H9 (cell line): Measurements from ENCODE around the gene CAMP. TPM values are rescaled to one million over a fixed set of nuclear protein-coding genes. Genes with fewer than 3 reads are reported as not detected.

Experiments
- DNase-seq: peaks from one replicate; pipeline ENCODE4 v3.0.0-alpha.2; 2017
- H2AFZ ChIP-seq: one replicate; pipeline ENCODE4 v1.6.1; 2013; ENCODE audit warnings: mild to moderate bottlenecking, low read length, control low read depth, moderate library complexity
- H2AK5ac ChIP-seq: 2 replicates; pipeline ENCODE4 v1.6.1; 2013; ENCODE audit warnings: low read length, control low read depth, mixed read lengths; ENCODE audit not compliant: insufficient read length
- H2BK120ac ChIP-seq: one replicate; pipeline ENCODE4 v1.6.1; 2013; ENCODE audit warnings: low read depth, mild to moderate bottlenecking, low read length, control low read depth, inconsistent platforms; ENCODE audit not compliant: poor library complexity, severe bottlenecking
- H2BK12ac ChIP-seq: 2 replicates; pipeline ENCODE4 v1.6.1; 2013; ENCODE audit warnings: low read length, control low read depth, mixed read lengths, low read depth; ENCODE audit not compliant: insufficient read length
- H2BK15ac ChIP-seq: 2 replicates; pipeline ENCODE4 v1.6.1; 2013; ENCODE audit warnings: low read depth, low read length, control low read depth
- H2BK20ac ChIP-seq: one replicate; pipeline ENCODE4 v1.6.1; 2013; ENCODE audit warnings: low read depth, mild to moderate bottlenecking, low read length, control low read depth, inconsistent platforms; ENCODE audit not compliant: poor library complexity, severe bottlenecking
- H2BK5ac ChIP-seq: 2 replicates; pipeline ENCODE4 v1.6.1; 2013; ENCODE audit warnings: low read length, control low read depth, mixed read lengths; ENCODE audit not compliant: insufficient read length
- H3K14ac ChIP-seq: 2 replicates; pipeline ENCODE4 v1.6.1; 2013; ENCODE audit warnings: low read length, control low read depth; ENCODE audit not compliant: insufficient read depth
- H3K18ac ChIP-seq: 2 replicates; pipeline ENCODE4 v1.6.1; 2013; ENCODE audit warnings: low read depth, mild to moderate bottlenecking, mixed read lengths, low read length, control low read depth; ENCODE audit not compliant: insufficient read length
- H3K23ac ChIP-seq: 2 replicates; pipeline ENCODE4 v1.6.1; 2013; ENCODE audit warnings: low read length, control low read depth, mixed read lengths, low read depth; ENCODE audit not compliant: insufficient read length
- H3K23me2 ChIP-seq: 2 replicates; pipeline ENCODE4 v1.6.1; 2013; ENCODE audit warnings: low read depth, mild to moderate bottlenecking, mixed read lengths, low read length, control low read depth; ENCODE audit not compliant: insufficient read length, poor library complexity, severe bottlenecking
- H3K27ac ChIP-seq: 2 replicates; pipeline ENCODE4 v1.5.1; 2013; ENCODE audit warnings: low read length, control low read depth, mixed read lengths, low read depth; ENCODE audit not compliant: insufficient read length
- H3K27me3 ChIP-seq: 2 replicates; pipeline ENCODE4 v1.6.1; 2013; ENCODE audit warnings: low read length, control low read depth, inconsistent platforms; ENCODE audit not compliant: insufficient read depth
- H3K4ac ChIP-seq: 2 replicates; pipeline ENCODE4 v1.6.1; 2013; ENCODE audit warnings: low read depth, mild to moderate bottlenecking, control low read depth, inconsistent platforms, low read length, moderate library complexity
- H3K4me1 ChIP-seq: 2 replicates; pipeline ENCODE4 v1.6.1; 2013; ENCODE audit warnings: low read length, control low read depth, inconsistent platforms; ENCODE audit not compliant: insufficient read depth
- H3K4me2 ChIP-seq: 2 replicates; pipeline ENCODE4 v1.6.1; 2013; ENCODE audit warnings: low read length, control low read depth, mixed read lengths; ENCODE audit not compliant: insufficient read length, insufficient read depth
- H3K56ac ChIP-seq: 2 replicates; pipeline ENCODE4 v1.6.1; 2013; ENCODE audit warnings: low read depth, mild to moderate bottlenecking, mixed read lengths, low read length, control low read depth; ENCODE audit not compliant: insufficient read length
- H3K79me1 ChIP-seq: 2 replicates; pipeline ENCODE4 v1.6.1; 2013; ENCODE audit warnings: low read depth, mild to moderate bottlenecking, moderate library complexity, low read length, control low read depth, inconsistent platforms; ENCODE audit not compliant: insufficient read depth, poor library complexity, severe bottlenecking
- H3K79me2 ChIP-seq: 2 replicates; pipeline ENCODE4 v1.6.1; 2013; ENCODE audit warnings: low read length, control low read depth, inconsistent platforms; ENCODE audit not compliant: insufficient read depth
- H3K9ac ChIP-seq: 2 replicates; pipeline ENCODE4 v1.6.1; 2013; ENCODE audit warnings: low read length, control low read depth, mixed read lengths; ENCODE audit not compliant: insufficient read length; ENCODE audit errors: extremely low read depth
- H3K9me3 ChIP-seq: one replicate; pipeline ENCODE4 v1.6.1; 2013; ENCODE audit warnings: low read depth, low read length, inconsistent platforms; ENCODE audit not compliant: control insufficient read depth
- H3T11ph ChIP-seq: one replicate; pipeline ENCODE4 v1.6.1; 2013; ENCODE audit warnings: mild to moderate bottlenecking, low read length, control low read depth, inconsistent platforms
- H4K20me1 ChIP-seq: one replicate; pipeline ENCODE4 v1.6.1; 2013; ENCODE audit not compliant: control insufficient read depth, insufficient read length, insufficient read depth
- H4K5ac ChIP-seq: 2 replicates; pipeline ENCODE4 v1.6.1; 2013; ENCODE audit warnings: low read depth, mild to moderate bottlenecking, mixed read lengths, low read length, control low read depth; ENCODE audit not compliant: insufficient read length
- H4K8ac ChIP-seq: replicated peaks from 2 replicates; pipeline ENCODE4 v1.6.1; 2013; ENCODE audit warnings: low read length, control low read depth, mixed read lengths, low read depth; ENCODE audit not compliant: insufficient read length
- H4K91ac ChIP-seq: 2 replicates; pipeline ENCODE4 v1.6.1; 2013; ENCODE audit warnings: low read depth, mild to moderate bottlenecking, moderate library complexity, mixed read lengths, low read length, control low read depth; ENCODE audit not compliant: insufficient read length
- H3K27ac Mint-ChIP-seq, 3 experiments: 2 replicates in 2 of 3; 3 replicates in 1 of 3; pipeline ENCODE4 v1.8.0; 2020 to 2021; ENCODE audit warnings: mixed read lengths in 3 of 3, mild to moderate bottlenecking in 1 of 3, moderate library complexity in 1 of 3
- H3K27me3 Mint-ChIP-seq: 2 replicates; pipeline ENCODE4 v1.8.0; 2021; ENCODE audit warnings: low read depth, mild to moderate bottlenecking, moderate library complexity, mixed read lengths
- H3K36me3 Mint-ChIP-seq, 3 experiments: 2 replicates in 2 of 3; 3 replicates in 1 of 3; pipeline ENCODE4 v1.8.0; 2020 to 2021; ENCODE audit warnings: low read depth in 3 of 3, mixed read lengths in 3 of 3; ENCODE audit not compliant: insufficient read depth in 1 of 3
- H3K4me1 Mint-ChIP-seq, 2 experiments: 2 replicates each; pipeline ENCODE4 v1.8.0; 2020; ENCODE audit warnings: mixed read lengths in 2 of 2
- H3K4me3 Mint-ChIP-seq, 2 experiments: 2 replicates in 1 of 2; 3 replicates in 1 of 2; pipeline ENCODE4 v1.8.0; 2020 to 2021; ENCODE audit warnings: mild to moderate bottlenecking in 2 of 2, mixed read lengths in 2 of 2, moderate library complexity in 1 of 2
- H3K9me3 Mint-ChIP-seq, 2 experiments: 2 replicates in 1 of 2; 3 replicates in 1 of 2; pipeline ENCODE4 v1.8.0; 2020; ENCODE audit warnings: mild to moderate bottlenecking in 2 of 2, mixed read lengths in 2 of 2, moderate library complexity in 1 of 2
- CTCF ChIP-seq: fragments of 200-600 bp; sonication (generic); conservative IDR thresholded peaks from 3 replicates; pipeline ENCODE4 v1.8.0; 2021; ENCODE audit warnings: antibody characterized with exemption, mild to moderate bottlenecking
- total RNA-seq: library from RNA; stranded (reverse); gene quantifications from 2 replicates; pipeline ENCODE4 v1.2.1, GENCODE V29; 2021

Gene CAMP
- total RNA-seq, 1 experiment from 2014 or later: not detected

GRCh38 chr3:48199117-48199516 is 24.2 kb upstream of the CAMP start:
- no peak overlapping the region for H3K27ac ChIP-seq
- H3K9me3 Mint-ChIP-seq: no peaks in the 10 kb centered on the region
- no peak overlapping the region for H3K4me2 ChIP-seq
- no peaks in the 10 kb centered on the region for H3K9me3 ChIP-seq
- no peaks in the 10 kb centered on the region; a peak in 1 of 7 replicates for H3K36me3 Mint-ChIP-seq
- no peak overlapping the region for H2BK15ac ChIP-seq
- H3K4ac ChIP-seq: no peak overlapping the region
- H4K91ac ChIP-seq: no peak overlapping the region
- H2BK120ac ChIP-seq: no peak overlapping the region
- H3T11ph ChIP-seq: no peak overlapping the region
- no peak overlapping the region for H2BK5ac ChIP-seq
- no peaks in the 10 kb centered on the region for H4K20me1 ChIP-seq
- H3K27me3 Mint-ChIP-seq: no peaks in the 10 kb centered on the region
- no peak overlapping the region for H2BK12ac ChIP-seq
- H3K27ac Mint-ChIP-seq: no peak overlapping the region; a peak in 1 of 7 replicates
- no peak overlapping the region for H4K8ac ChIP-seq
- TF ChIP-seq CTCF: no peak
- no peak overlapping the region for H3K18ac ChIP-seq
- H3K23ac ChIP-seq: no peak overlapping the region
- H3K27me3 ChIP-seq: no peaks in the 10 kb centered on the region
- no peak overlapping the region for H2AK5ac ChIP-seq
- peaks cover 20 to 23% of the 10 kb centered on the region in 2 experiments for H3K4me1 Mint-ChIP-seq
- no peaks in the 10 kb centered on the region for H3K79me2 ChIP-seq
- no peak overlapping the region for H3K4me3 Mint-ChIP-seq
- no peak overlapping the region for H3K56ac ChIP-seq
- no peak for DNase-seq
- no peak overlapping the region for H3K14ac ChIP-seq
- H2AFZ ChIP-seq: no peak overlapping the region
- peaks cover 3% of the 10 kb centered on the region; the same call in 1 of the 2 replicates for H3K4me1 ChIP-seq
- H3K9ac ChIP-seq: no peak overlapping the region
- no peaks in the 10 kb centered on the region for H3K79me1 ChIP-seq
- H3K23me2 ChIP-seq: no peaks in the 10 kb centered on the region
- no peak overlapping the region for H2BK20ac ChIP-seq
- H4K5ac ChIP-seq: no peak overlapping the region
